ENCODE measurements around the gene MYL11.
A peak's percentile ranks its signal among the peaks of the same experiment; 100 is the strongest.

The MYL11 gene

GRCh38 chr16:30354423-30355143 is 20.0 kb upstream of the MYL11 start:
- DNase-seq: no peak

- DNase-seq: peak; percentile 79 to 93 (median 84)
These were observed 19.3 kb upstream of the MYL11 start, which contains the start of gene CD2BP2 for GRCh38 chr16:30355144-30355953. TSS of gene CD2BP2 (minus strand) at chr16:30355308. CDS start at chr16:30354681, 627 bp downstream.

GRCh38 chr16:30355954-30356308 is 18.7 kb upstream of the MYL11 start:
- no peak for DNase-seq

GRCh38 chr16:30356401-30357084 is 18.1 kb upstream of the MYL11 start:
- no peak for DNase-seq

GRCh38 chr16:30357085-30357714 is 17.4 kb upstream of the MYL11 start:
- no peak for DNase-seq

- no peak for DNase-seq
These were observed 16.7 kb upstream of the MYL11 start for GRCh38 chr16:30357715-30358576.

GRCh38 chr16:30358577-30358936 is 16.0 kb upstream of the MYL11 start:
- DNase-seq: no peak

- no peak for DNase-seq
These were observed 15.4 kb upstream of the MYL11 start for GRCh38 chr16:30358990-30359870.

GRCh38 chr16:30359871-30360170 is 14.8 kb upstream of the MYL11 start:
- DNase-seq: no peak

- no peak for DNase-seq
These were observed 13.4 kb upstream of the MYL11 start for GRCh38 chr16:30361180-30361579.

- no peak for DNase-seq
These were observed 9.4 kb upstream of the MYL11 start for GRCh38 chr16:30365200-30365599.

- no peak for DNase-seq
These were observed 8.1 kb upstream of the MYL11 start for GRCh38 chr16:30366511-30366910.

- no peak for DNase-seq
These were observed 7.1 kb upstream of the MYL11 start for GRCh38 chr16:30367349-30368009.

GRCh38 chr16:30368122-30368791 is 6.3 kb upstream of the MYL11 start:
- DNase-seq: no peak

- DNase-seq: no peak
These were observed 5.9 kb upstream of the MYL11 start for GRCh38 chr16:30368792-30369090.

- no peak for DNase-seq
These were observed 5.3 kb upstream of the MYL11 start for GRCh38 chr16:30369091-30369937.

- DNase-seq: no peak
These were observed 4.6 kb upstream of the MYL11 start for GRCh38 chr16:30369938-30370455.

GRCh38 chr16:30370456-30371247 is 4.0 kb upstream of the MYL11 start, which contains the start of gene TBC1D10B:
TSS of gene TBC1D10B (minus strand) at chr16:30370494. CDS start at chr16:30370183, 311 bp downstream.
- DNase-seq: peak; percentile 93 to 100 (median 99)
